NCI-H82 treated with DMSO at 0.1 percent for 48 hours (cell line): ENCODE data around the gene KAZN.
"Not testable (repeated sequence)": the region's sequence is repeated elsewhere in the genome, so short reads cannot be mapped to it uniquely, and the experiment has no call there.

ENCODE experiments used
- DNase-seq: peaks from one replicate; lab custom pipeline; 2025; ENCODE audit not compliant: unreplicated experiment; lab: John Stamatoyannopoulos, UW

Gene KAZN

DNA sequence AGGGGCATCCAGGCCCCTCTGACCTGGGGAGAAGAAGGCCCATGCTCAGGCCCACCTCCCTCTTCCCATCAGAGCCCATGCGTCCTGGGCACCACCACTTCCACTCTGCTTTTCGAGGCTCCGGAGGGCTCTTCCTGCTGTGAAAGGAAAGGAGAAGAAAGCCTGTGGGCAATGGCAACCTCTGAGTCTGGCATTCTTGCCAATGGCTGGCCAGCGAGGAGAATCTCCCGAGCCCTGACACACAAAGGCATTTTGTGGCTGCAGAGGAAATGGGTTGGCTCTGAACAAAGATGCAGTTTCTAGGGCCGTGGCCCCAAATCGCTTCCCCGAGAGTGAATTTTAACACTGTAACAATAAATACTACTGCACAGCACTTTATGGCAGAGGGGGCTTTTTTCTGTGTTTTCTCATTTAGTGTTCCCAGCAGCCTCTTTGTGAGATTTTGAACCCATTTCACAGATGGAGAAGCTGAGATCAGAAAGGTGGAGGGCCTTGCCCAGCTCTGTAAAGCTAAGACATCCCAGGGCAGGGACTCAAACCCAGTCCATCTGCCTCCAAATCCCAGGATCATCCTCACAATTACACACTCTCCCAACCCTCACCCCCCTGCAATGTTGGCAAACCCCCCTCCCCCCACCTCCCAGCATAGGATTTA, 519.3 kb downstream of the KAZN start:
- no peak for DNase-seq

DNA sequence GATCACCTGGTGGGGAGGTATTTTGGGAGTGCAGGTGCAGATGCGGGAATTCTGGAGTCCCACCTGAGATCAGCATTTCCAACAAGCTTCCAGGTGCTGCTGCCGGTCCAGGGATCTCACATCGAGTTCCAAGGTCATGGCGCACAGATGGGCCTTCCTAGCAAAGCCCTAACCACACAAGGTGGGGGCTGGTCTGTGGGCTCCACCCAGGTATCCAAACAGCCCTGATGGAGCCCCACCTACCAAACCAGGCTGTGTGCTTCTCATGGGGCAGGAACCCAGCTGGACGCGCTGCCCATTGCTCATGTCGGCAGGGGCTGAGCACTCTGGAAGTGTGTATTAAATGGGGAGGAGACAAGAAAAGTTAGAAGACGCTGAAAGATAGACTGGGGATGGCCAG, 520.1 kb downstream of the KAZN start:
- no peak for DNase-seq

DNA sequence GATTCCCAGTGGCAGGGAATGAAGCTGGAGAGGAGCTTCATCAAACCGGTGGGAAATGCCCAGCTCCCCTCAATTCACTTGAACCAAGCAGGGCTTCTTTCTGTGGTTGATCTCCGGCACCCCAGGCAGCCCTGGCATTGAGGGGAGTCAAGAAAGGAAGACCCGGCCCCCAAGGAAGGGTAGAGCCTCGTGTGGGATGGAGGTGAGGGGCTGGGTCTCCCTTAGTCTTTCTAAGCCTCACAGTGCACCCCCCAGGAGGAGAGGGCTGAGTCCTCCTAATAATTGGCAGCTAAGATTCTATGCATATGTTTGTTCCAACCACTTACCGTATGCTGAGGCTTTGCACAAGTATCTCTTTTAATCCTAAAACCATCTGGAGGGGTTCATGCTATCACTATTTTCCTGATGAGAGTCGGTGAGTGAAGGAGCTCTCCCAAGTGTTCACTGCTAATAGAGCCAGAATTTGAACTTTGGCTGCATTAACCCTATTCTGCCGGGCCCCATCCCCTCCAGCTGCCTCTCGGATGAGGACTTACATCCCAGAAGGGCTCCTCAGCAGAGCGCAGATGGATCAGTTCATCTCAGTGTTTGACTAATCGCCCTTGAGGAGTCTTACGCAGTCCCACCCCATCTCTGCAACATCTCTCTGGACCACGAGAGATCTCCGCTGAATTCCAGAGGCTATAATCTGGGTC, 521.9 kb downstream of the KAZN start:
- peak; percentile 88 for DNase-seq

DNA sequence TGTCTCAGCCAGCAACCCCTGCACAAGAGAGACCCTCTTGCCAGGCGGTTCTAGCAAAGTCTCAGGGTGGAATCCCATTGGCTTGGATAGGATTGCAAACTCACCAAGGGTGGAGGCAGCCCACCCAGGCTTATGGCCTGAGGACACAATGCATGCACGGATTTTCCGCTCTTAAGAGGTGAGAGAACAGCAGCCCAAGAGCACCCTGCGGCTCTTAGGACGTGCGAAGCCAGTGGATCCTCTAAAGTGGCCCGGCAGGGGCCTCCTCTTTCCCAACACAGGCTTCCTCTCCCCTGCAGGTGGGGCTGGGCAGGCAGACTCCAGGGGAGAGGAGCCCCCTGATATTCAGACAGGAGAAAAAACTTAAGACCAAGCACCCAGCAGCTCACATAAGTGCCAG, 523.8 kb downstream of the KAZN start:
- no peak for DNase-seq

DNA sequence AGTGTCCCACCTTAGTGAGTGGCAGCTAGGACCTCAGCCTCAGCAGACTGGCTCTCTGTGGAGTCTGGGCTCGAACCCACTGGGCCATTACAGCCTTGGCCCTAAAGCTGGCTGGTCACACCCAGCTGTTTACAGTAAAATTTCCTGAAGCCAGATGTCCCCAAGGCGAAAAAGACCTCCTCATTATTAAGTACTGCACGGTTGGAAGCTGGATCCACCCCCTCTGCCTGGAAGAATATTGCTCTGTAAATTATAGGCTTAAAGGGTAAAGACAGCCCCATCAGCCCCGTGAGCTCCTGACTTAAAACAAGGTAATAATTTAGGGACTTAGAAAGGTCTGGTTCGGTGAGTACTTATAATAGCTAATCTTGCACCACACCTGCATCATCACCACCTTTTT, 524.8 kb downstream of the KAZN start:
- DNase-seq = peak; percentile 93

DNA sequence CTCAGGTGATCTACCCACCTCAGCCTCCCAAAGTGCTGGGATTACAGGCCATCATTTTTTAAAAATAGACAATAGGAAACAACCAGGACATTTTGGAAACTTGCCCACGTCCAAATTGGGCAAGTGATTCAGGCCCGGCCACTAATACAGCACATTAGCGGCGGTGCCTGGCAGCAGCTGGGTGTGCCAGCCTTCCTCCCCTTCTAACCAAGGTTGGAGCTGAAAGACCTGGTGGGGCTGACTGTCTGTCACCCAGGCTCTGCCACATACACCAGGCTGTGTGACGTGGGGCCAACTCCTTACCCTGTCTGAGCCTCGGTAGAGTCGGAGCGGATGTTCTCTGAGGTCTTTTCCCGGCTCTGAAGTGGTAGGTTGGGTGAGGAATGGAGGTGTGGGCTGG, 525.4 kb downstream of the KAZN start:
- no peak for DNase-seq

DNA sequence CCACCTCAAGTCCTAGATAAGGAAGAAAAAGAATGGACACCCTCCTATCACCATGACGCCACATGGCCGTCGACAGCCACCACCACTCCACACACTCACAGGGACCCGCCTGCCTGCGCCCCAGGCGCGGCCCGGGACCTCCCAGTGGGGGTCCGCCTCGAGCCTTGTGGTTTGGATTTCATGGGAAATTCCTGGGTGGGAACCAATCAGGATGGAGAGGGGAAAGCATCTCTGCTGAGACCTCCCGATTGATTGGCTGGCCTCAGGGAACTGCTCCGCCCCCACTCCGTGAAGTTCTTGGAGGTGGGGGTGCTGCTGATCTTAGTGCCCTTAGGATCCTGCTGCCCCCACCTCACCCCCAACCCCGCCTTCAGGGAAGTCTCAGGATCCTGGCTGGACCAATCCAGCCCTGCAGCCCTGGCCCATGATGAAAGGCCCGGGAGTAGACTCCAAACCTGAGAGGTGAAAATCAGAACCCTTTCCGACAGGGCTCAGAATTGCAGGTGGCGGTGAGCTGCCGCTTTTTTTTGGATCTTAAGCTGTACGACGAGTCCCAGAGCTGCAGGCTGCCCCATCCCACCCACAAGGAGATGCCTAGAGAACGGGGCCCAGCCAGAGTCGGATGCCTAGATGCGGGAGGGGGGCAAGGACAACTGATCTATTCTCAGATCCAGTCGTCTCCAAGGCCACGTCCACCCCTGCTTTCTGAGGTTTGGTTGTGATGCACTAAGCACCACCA, 526.0 kb downstream of the KAZN start:
- no peak for DNase-seq

DNA sequence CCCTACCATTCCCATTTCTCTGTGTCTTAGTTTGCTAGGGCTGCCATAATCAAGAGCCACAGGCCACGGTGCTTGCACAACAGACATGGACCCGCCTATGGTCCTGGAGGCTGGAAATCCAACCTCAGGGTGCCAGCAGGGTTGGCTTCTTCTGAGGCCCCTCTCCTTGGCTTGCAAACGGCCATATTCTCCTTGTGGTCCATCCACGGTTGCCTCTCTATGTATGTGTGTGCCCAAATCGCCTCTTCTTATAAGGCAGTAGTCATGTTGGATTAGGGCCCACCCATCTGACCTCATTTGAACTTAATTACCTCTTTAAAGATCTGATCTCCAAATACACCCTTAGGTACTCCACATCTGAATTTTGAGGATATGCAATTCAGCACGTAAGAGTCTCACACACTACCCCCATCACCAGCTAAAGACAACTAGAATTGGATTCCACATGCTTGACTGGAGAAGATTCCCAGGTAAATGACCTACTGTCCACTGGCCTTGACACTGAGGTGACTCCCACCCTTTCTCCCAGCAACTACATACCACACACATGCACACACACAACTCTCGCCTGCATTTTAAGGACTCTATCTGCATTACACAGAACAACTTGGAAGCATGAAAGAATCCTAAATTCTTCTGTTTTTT, 526.7 kb downstream of the KAZN start:
- DNase-seq = no peak

DNA sequence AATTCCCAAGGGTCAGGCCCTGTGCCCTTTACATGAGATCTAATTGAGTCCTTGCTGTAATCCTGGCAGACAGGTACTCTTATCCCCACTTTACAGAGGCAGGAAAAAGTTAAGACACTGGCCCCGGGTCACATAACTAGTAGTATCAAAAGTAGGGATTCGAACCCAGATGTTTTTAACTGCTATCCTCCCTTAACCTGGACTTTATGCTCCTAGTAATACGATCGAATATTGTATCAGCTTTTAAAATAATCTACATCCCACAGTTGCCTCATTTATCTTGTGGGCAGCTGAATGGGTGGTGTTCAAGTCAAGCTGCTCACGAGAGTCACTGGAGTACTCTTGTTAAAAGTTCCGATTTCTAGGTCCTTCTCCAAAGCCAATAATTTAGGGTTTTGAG, 529.6 kb downstream of the KAZN start:
- no peak for DNase-seq

DNA sequence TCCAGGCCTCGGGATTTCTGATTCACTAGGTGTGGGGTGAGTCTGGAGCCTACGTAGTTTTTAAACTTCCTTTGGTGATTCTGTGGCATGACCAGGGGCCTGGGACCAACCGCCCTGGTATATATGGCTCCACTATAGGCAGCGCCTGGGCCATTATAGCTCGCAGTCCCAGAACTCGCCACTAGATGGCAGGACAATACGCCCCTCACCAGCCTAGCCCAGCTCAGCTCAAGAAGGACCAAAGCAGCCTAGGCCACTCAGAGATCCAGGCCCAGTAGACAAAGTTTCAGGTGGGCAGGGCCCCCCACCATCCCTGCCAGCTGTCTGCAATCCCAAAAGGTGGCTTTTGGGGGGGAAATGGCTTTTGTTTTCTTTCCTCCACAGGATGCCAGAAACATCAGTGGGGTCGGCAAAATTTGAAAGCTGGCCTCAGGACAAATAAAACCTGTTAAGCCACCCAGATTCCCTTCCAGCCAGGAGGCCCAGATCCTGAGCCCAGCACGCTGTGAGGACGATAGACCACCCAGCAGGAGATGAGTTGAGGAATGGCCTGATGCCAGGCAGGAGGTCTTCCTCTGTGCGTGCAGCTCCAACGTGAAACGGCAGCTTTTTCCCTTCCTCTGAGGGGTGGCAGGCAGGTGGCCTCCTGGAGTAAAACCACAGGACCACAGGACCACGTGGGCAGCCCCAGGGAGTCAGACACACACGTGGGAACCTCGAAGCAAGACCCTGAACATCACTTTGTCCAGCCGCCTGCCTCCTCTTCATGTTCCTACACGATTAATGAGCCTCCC, 530.2 kb downstream of the KAZN start:
- DNase-seq = peak; percentile 63

DNA sequence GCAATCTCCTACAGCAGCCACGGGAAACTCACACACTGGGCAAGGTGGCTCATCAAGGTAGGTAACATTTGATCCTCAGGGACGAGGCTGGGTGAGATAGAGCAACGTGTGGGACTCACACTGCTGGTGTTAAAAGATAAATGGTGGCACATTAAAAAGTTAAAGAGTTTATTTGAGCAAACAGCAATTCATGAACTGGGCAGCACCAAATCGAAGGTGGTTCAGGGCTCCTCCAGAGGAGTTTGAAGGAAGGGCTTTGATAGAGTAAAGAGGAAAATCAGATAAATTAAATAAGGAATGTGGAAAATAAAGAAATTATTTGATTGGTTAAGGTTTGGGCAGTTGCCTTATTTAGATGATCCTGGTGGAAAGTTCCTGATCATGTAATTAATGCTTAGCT, 531.5 kb downstream of the KAZN start:
- no peak for DNase-seq

DNA sequence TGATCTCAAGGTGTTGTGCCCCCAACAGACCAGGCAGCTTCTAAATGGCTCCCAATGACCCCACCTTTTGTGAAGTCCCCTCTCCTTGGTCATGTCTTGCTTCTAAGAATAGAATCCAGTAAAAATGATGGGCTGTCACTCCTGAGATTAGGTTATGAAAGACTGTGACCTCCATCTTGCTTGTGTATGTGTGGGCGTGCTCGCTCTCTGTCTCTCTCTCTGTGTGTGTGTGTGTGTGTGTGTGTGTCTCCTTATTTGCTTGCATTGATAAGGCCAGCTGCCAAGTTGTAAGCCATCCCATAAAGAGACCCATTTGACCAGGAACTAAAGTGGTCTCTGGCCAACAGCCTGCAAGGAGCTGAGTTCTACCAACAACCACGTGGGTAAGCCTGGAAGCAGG, 532.1 kb downstream of the KAZN start:
- no peak for DNase-seq

DNA sequence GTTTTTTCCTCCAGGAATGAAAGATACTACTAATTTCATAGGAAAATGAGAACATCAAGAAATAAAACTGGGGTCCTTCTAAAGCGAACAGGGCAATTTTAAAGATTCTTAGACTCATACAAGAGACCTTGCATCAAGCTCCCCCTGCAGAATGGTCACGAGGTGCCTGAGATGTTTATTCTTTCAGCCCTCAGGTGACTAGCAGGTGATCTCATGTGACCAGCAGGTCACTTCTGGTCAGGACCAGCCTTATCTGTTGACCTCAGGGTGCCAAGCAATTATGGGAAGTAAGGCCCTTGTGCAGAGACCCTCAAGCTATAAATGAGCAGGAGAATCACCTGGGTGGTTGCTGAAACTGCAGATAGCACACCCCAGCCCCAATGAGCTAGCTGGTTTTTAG, 534.5 kb downstream of the KAZN start:
- no peak for DNase-seq

DNA sequence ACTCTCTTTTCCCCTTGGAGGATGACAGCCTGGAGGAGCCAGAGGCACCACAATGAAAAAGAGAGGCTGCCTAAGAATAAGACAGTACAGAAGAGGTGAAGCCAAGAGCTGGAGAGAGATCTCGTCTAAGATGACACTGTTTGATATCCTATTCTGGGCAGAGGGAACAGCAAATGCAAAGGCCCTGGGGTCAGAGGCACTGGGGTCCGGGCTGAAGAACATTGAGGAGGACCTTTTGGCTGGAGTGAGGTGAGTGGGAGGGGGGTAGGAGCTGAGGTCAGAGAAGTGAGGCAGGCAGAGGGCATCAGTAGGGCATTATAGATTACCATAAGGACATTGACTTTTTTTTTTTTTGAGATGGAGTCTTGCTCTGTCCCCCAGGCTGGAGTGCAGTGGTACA, 535.8 kb downstream of the KAZN start:
- DNase-seq = no peak

DNA sequence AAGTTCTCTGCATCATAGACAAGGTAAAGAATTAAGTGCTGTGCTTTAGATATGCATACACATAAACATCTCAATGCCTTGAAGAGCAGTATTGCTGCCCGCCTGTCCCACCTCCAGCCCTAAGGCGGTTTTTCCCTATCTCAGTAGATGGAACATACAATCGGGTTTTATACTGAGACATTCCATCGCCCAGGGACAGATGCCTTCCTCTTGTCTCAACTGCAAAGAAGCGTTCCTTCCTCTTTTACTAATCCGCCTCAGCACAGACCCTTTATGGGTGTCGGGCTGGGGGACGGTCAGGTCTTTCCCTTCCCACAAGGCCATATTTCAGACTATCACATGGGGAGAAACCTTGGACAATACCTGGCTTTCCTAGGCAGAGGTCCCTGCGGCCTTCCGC, 537.1 kb downstream of the KAZN start:
- DNase-seq = not testable (repeated sequence)

DNA sequence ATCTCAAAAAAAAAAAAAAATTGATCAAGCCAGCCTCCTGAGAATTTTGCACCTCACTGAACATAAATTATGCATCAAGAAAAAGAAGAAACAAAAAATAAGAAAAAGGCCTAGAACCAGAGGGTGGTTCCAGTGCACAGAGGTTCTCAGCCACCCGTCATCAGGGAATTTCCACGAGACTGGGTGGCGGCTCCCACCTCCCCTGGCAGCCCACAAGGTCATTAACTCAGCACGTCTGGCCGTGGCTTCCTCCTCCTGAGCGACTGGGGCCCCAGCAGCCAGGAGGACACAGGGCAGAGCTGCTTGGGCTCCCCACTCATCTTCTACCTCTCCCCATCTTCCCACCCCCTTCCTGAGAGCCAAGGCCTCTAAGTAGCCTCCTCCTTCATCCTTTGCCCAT, 539.3 kb downstream of the KAZN start:
- DNase-seq = no peak

DNA sequence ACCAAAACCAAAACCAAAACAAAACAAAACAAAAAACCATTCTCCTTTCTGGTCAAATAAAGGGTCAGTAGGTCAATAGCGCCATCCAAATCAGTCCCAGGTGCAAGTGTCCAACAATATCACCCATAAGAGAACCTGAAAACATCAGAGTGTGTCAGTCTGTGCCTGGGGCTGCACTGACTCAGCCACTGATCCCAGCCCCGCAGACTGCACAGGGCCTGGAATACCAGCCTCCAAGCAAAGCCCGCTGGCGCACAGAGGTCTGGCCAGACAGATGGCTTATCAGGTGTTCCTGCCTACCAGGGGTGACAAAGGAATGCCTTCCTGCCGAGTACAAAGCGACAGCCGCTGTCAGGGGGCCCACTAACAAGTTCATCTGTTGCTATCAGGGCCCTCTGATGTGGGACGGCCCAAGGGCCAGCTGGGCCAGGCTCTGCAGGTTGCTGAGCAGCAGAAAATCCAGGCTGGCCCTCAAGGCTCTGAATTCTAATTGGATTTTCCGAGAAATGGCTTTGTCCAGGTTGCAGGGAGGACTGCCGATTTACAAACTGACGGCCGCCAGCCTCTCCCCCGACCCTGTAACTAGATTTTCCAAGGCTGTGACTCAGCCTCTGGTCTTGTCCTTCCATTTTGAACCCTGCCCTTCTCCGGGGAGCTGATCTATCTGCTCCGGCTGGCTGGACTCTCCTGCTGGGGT, 541.3 kb downstream of the KAZN start:
- peak; percentile 97 for DNase-seq

DNA sequence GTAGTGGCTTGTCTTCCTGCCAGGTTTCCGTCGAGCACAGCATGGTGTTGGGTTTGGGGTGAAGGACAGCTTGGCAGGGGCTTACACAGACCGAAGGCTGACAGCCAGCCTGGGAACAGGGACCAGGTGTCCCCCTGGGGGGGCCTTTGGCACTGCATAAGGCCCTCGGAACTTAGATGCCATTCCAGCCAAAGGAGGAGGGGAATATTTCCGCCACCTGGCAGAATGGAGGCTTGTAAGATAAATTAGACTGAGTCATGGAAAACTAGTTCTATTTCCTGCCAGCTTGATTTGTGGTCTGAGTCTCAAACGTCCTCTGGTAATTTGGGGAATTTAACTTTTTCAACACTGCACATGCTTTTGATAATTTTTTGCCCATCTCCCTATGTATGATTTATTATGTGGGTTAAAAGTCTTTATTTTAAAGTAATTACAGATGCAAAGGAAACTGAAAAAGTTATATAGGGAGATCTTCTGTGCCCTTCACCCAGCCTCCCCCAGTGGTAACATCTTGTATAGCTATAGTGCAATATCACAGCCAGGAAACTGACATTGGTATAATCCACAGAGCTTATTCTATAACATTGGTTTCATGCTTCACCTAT, 543.6 kb downstream of the KAZN start:
- no peak for DNase-seq

DNA sequence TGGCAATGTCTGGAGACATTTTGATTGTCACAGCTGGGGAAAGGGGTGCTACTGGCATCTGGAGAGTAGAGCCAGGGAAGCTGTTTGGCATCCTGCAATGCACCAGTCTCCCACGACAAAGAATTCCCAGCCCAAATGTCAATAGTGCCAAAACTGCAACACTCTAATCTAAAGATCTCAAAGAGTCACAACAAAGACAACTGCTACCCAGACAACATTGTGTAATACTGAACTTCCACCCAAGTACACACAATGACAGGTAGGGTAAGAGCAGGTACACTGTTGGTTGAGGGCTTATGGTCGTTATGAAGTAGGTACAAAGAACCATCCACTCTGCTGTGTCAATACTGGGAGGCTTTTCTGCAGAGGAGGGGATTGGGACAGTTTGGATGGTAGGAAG, 546.8 kb downstream of the KAZN start:
- no peak for DNase-seq

DNA sequence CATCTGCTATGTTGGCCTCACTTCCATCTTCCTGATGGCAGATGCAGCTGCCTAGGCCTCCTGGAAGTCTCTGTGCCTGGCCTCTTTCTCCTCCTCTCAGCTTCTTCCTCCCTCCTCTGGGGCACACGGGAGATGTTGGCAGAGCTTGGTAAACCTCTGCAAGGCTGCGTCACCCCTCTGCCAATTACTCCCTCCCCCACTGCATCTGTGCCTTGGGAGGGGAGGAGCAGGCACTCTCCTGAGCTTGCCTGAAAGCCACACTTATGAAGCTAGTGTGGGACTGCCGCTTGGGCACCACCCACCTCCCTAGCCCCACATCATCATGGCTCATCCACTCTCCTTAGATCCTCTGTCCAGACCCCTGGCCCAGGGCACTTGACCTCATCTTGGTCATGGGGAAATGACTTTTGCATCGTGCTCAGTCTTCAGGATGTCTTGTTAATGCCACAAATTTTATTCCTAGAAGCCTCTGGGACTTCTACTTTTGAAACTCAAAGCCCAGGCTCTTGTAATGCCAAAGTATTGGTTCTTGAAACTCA, 547.7 kb downstream of the KAZN start:
- DNase-seq = no peak
